H1 (cell line): ENCODE measurements around the gene MRPL50. TPM values are rescaled to one million over a fixed set of nuclear protein-coding genes. Genes with fewer than 3 reads are reported as not detected.

Experiments used
- CTCF ChIA-PET: fragments of 300-600 bp; sonication (Branson Sonifier 250); formaldehyde crosslinking; loops from one replicate; lab custom pipeline; 2021; ENCODE audit not compliant: partially characterized antibody; lab: Charles Lee
- POLR2A ChIA-PET: fragments of 300-600 bp; sonication (Branson Sonifier 250); formaldehyde crosslinking; loops from one replicate; lab custom pipeline; 2021; ENCODE audit warnings: inconsistent platforms; ENCODE audit not compliant: partially characterized antibody; lab: Charles Lee
- DNase-seq, 2 experiments: peaks; one replicate each; pipeline versions ENCODE4 v3.0.0 to v3.0.0-alpha.2; 2010 to 2022; ENCODE audit warnings: low spot score in 2 of 2, low read depth in 1 of 2, mixed read lengths in 1 of 2
- FAIRE-seq: peaks from 2 replicates; lab custom pipeline; 2011; peaks lifted over from hg19 to GRCh38; lab: Jason Lieb, UNC
- H2AFZ ChIP-seq: 2 replicates; pipeline ENCODE4 v1.8.1; 2012; ENCODE audit warnings: low read length, inconsistent platforms
- H2AK5ac ChIP-seq: 2 replicates; pipeline ENCODE4 v1.6.1; 2013; ENCODE audit warnings: low read depth, low read length
- H2BK120ac ChIP-seq: replicated peaks from 2 replicates; pipeline ENCODE3; 2013; ENCODE audit warnings: low read depth, low read length, inconsistent platforms
- H2BK12ac ChIP-seq: 2 replicates; pipeline ENCODE4 v1.6.1; 2013; ENCODE audit warnings: low read depth, low read length
- H2BK15ac ChIP-seq: 2 replicates; pipeline ENCODE4 v1.6.1; 2013; ENCODE audit warnings: low read length
- H2BK20ac ChIP-seq: 2 replicates; pipeline ENCODE4 v1.6.1; 2013; ENCODE audit warnings: low read length
- H2BK5ac ChIP-seq: 2 replicates; pipeline ENCODE4 v1.6.1; 2013; ENCODE audit warnings: low read depth, low read length
- H3K14ac ChIP-seq: 2 replicates; pipeline ENCODE4 v1.6.1; 2013; ENCODE audit warnings: inconsistent platforms; ENCODE audit not compliant: insufficient read length
- H3K18ac ChIP-seq: 2 replicates; pipeline ENCODE4 v1.6.1; 2013; ENCODE audit warnings: low read length; ENCODE audit errors: extremely low read depth
- H3K23ac ChIP-seq: 2 replicates; pipeline ENCODE4 v1.6.1; 2013; ENCODE audit warnings: inconsistent platforms; ENCODE audit not compliant: insufficient read length
- H3K23me2 ChIP-seq: 2 replicates; pipeline ENCODE4 v1.6.1; 2013; ENCODE audit warnings: low read depth, low read length
- H3K27ac ChIP-seq: 2 replicates; pipeline ENCODE4 v1.6.1; 2011; ENCODE audit warnings: low read depth, low read length, inconsistent platforms
- H3K27me3 ChIP-seq, 4 experiments: replicated peaks in 1 of 4; 1 replicate in 1 of 4; 2 replicates in 3 of 4; pipeline versions ENCODE4 v1.6.1 to v1.8.1; 2011 to 2013; ENCODE audit warnings: low read length in 3 of 4, mild to moderate bottlenecking in 3 of 4, inconsistent platforms in 2 of 4, mixed read lengths in 2 of 4, moderate library complexity in 1 of 4; ENCODE audit not compliant: control insufficient read depth in 3 of 4, insufficient read depth in 3 of 4; ENCODE audit errors: extremely low read depth in 1 of 4
- H3K36me3 ChIP-seq, 4 experiments: 2 replicates each; pipeline versions ENCODE4 v1.6.1 to v1.8.1; 2011 to 2013; ENCODE audit warnings: mild to moderate bottlenecking in 4 of 4, low read length in 3 of 4, moderate library complexity in 2 of 4, control low read depth in 1 of 4, inconsistent platforms in 1 of 4; ENCODE audit not compliant: insufficient read depth in 4 of 4, control insufficient read depth in 2 of 4
- H3K4ac ChIP-seq: replicated peaks from 2 replicates; pipeline ENCODE3; 2013; ENCODE audit warnings: low read length, low read depth, mixed read lengths, inconsistent platforms; ENCODE audit not compliant: insufficient read length
- H3K4me1 ChIP-seq, 4 experiments: replicated peaks in 1 of 4; 1 replicate in 1 of 4; 2 replicates in 3 of 4; pipeline versions ENCODE4 v1.6.1 to v1.8.1; 2011 to 2013; ENCODE audit warnings: low read length in 3 of 4, inconsistent platforms in 2 of 4, mixed read lengths in 1 of 4; ENCODE audit not compliant: insufficient read depth in 4 of 4, control insufficient read depth in 3 of 4
- H3K4me2 ChIP-seq, 2 experiments: 2 replicates each; pipeline versions ENCODE4 v1.6.1 to v1.8.1; 2011 to 2013; ENCODE audit warnings: low read depth in 2 of 2, low read length in 2 of 2, control low read depth in 1 of 2, inconsistent platforms in 1 of 2, mild to moderate bottlenecking in 1 of 2; ENCODE audit not compliant: insufficient read depth in 1 of 2
- H3K4me3 ChIP-seq, 4 experiments: fragments of 200-600, 300-600 bp in 1 of 4; sonication (generic), shearing (Covaris generic), sonication (Bioruptor Twin) in 1 of 4; 2 replicates each; pipeline versions ENCODE4 v1.5.1 to v1.8.1; 2011 to 2016; ENCODE audit warnings: low read length in 4 of 4, low read depth in 3 of 4, control low read depth in 2 of 4, inconsistent platforms in 2 of 4, mild to moderate bottlenecking in 2 of 4, mixed read lengths in 1 of 4, moderate library complexity in 1 of 4; ENCODE audit not compliant: insufficient read depth in 2 of 4; ENCODE audit errors: extremely low read depth in 1 of 4
- H3K56ac ChIP-seq: replicated peaks from 2 replicates; pipeline ENCODE3; 2013; ENCODE audit warnings: low read depth, mild to moderate bottlenecking, mixed read lengths, low read length, inconsistent platforms; ENCODE audit not compliant: insufficient read length
- H3K79me1 ChIP-seq: 2 replicates; pipeline ENCODE4 v1.6.1; 2013; ENCODE audit warnings: low read depth, low read length, control low read depth
- H3K79me2 ChIP-seq, 2 experiments: 2 replicates each; pipeline versions ENCODE4 v1.6.1 to v1.8.1; 2012 to 2013; ENCODE audit warnings: low read length in 2 of 2, mild to moderate bottlenecking in 2 of 2, inconsistent platforms in 1 of 2; ENCODE audit not compliant: insufficient read depth in 2 of 2, control insufficient read depth in 1 of 2
- H3K9ac ChIP-seq, 4 experiments: replicated peaks in 1 of 4; 1 replicate in 1 of 4; 2 replicates in 3 of 4; pipeline versions ENCODE4 v1.6.1 to v1.8.1; 2011 to 2013; ENCODE audit warnings: low read depth in 3 of 4, low read length in 3 of 4, control low read depth in 2 of 4, mild to moderate bottlenecking in 2 of 4, moderate library complexity in 2 of 4, inconsistent platforms in 1 of 4; ENCODE audit errors: extremely low read depth in 1 of 4
- H3K9me3 ChIP-seq, 2 experiments: 2 replicates each; pipeline versions ENCODE4 v1.6.1 to v1.8.1; 2012 to 2013; ENCODE audit warnings: mild to moderate bottlenecking in 2 of 2, moderate library complexity in 2 of 2, control low read depth in 1 of 2, inconsistent platforms in 1 of 2, low read depth in 1 of 2, low read length in 1 of 2, mixed read lengths in 1 of 2; ENCODE audit not compliant: insufficient read depth in 2 of 2
- H4K20me1 ChIP-seq, 2 experiments: replicated peaks in 1 of 2; 2 replicates each; pipeline versions ENCODE3 to v1.8.1; 2011 to 2013; ENCODE audit warnings: inconsistent platforms in 2 of 2, low read length in 2 of 2, mild to moderate bottlenecking in 1 of 2; ENCODE audit not compliant: insufficient read depth in 2 of 2, control insufficient read depth in 1 of 2
- H4K5ac ChIP-seq: 2 replicates; pipeline ENCODE4 v1.6.1; 2013; ENCODE audit warnings: low read length, low read depth, mixed read lengths, inconsistent platforms; ENCODE audit not compliant: insufficient read length
- H4K8ac ChIP-seq: 2 replicates; pipeline ENCODE4 v1.8.0; 2013; ENCODE audit warnings: mild to moderate bottlenecking, moderate library complexity, low read length, inconsistent platforms; ENCODE audit not compliant: insufficient read depth; ENCODE audit errors: extremely low read depth
- H4K91ac ChIP-seq: replicated peaks from 2 replicates; pipeline ENCODE3; 2013; ENCODE audit warnings: low read length, mixed read lengths, inconsistent platforms; ENCODE audit not compliant: insufficient read length
- JUND ChIP-seq: IDR thresholded peaks from 2 replicates; pipeline ENCODE4 v1.6.1; 2011; ENCODE audit warnings: mild to moderate bottlenecking, improper control_type of control experiment, low read length
- WGBS, 2 experiments: shearing (Covaris generic) in 1 of 2; methylation state at CpG; one replicate each; pipeline versions ENCODE4 v1.1.6 to v1.1.7; 2013 to 2015; ENCODE audit warnings: low lambda C conversion rate in 2 of 2, mixed read lengths in 2 of 2, inconsistent platforms in 1 of 2, low coverage in 1 of 2, missing lambda C conversion rate in 1 of 2; ENCODE audit not compliant: insufficient replicate concordance in 2 of 2, insufficient coverage in 1 of 2, insufficient read length in 1 of 2; ENCODE audit errors: extremely low coverage in 1 of 2, missing lambda C conversion rate in 1 of 2; 5-methylcytosine and 5-hydroxymethylcytosine counted together
- polyA plus RNA-seq, 7 experiments: library from polyadenylated mRNA; depleted of rRNA in 3 of 7; stranded (reverse) in 5 of 7; unstranded in 2 of 7; fragments of >200 nt in 5 of 7; fragments of 200-250 nt in 2 of 7; gene quantifications; 1 replicate in 5 of 7; 2 replicates in 1 of 7; 4 replicates in 1 of 7; pipeline versions ENCODE4 v1.2.1 to v1.2.3, GENCODE V29; 2011 to 2013; ENCODE audit warnings: missing spikeins in 2 of 7, mixed read lengths in 2 of 7
- total RNA-seq: library from RNA; stranded (reverse); fragmentation: NEBNext Ultra II Directional; extraction: Animal tissue kit (Norgen Biotek cat#: 25700); gene quantifications from 2 replicates; pipeline ENCODE4 v1.2.1, GENCODE V29; 2021
- TF ChIP-seq, protein P1 (sequence below): IDR thresholded peaks from 2 replicates; pipeline ENCODE4 v1.6.1; 2012; ENCODE audit warnings: low read length, inconsistent platforms

MRPL50 gene
- total and polyA plus RNA-seq, 2 of the 8 experiments (the other 6 are each of a cell fraction or from before 2014, with no cell fraction given) = 17.8 to 25.1 TPM

DNA sequence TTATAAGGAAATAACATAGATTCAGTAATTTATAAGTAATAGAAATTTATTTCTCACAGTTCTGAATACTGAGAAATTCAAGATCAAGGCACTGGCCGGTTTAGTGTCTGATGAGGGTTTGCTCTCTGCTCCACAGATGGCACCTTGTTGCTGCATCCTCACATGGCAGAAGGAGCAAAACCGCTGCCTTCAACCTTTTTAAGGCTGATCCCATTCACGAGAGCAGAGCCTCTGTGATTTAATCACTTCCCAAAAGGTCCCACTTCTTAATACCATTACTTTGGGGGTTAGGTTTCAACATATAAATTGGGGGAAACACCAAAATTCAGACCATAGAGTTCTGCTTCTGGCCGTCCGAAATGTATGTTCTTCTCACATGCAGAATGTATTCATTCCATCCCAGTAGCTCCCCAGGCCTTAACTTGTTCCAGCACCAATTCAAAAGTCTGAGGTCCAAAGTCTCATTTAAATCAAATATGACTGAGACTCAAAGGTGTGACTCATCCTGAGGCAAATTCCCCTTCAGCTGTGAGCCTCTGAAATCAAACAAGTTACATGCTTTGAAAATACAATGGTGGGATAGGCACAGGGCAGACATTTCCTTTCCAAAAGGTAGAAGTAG, 44.2 kb downstream of the MRPL50 start:
- no peak overlapping the region for H2BK20ac ChIP-seq
- H2BK15ac ChIP-seq = no peak overlapping the region
- H3K4ac ChIP-seq = no peak overlapping the region
- H2BK12ac ChIP-seq = no peak overlapping the region
- WGBS, 2 experiments = 76% methylated on average over 5 of the region's 5 CpGs; no CpG with 5 or more reads in 1 of the 2 experiments
- H4K91ac ChIP-seq = no peak overlapping the region
- no peaks in the 10 kb centered on the region for H3K27me3 ChIP-seq
- ChIA-PET POLR2A (no interaction called here), CTCF (no interaction called here)
- no peak overlapping the region for H4K8ac ChIP-seq
- no peaks in the 10 kb centered on the region for H3K9me3 ChIP-seq
- H3K9ac ChIP-seq = no peak overlapping the region
- no peak for DNase-seq
- H3K4me2 ChIP-seq = no peak overlapping the region
- no peaks in the 10 kb centered on the region for H3K36me3 ChIP-seq
- H4K20me1 ChIP-seq = no peaks in the 10 kb centered on the region
- no peak overlapping the region for H2BK120ac ChIP-seq
- no peaks in the 10 kb centered on the region for H3K23me2 ChIP-seq
- no peak overlapping the region for H2AFZ ChIP-seq
- no peak overlapping the region for H2BK5ac ChIP-seq
- H3K14ac ChIP-seq = no peak overlapping the region
- no peak overlapping the region for H3K18ac ChIP-seq
- no peaks in the 10 kb centered on the region for H3K79me2 ChIP-seq
- no peaks in the 10 kb centered on the region for H3K4me1 ChIP-seq
- H3K4me3 ChIP-seq = no peak overlapping the region
- no peak overlapping the region for H3K23ac ChIP-seq
- no peak for TF ChIP-seq JUND
- TF ChIP-seq, protein P1, sequence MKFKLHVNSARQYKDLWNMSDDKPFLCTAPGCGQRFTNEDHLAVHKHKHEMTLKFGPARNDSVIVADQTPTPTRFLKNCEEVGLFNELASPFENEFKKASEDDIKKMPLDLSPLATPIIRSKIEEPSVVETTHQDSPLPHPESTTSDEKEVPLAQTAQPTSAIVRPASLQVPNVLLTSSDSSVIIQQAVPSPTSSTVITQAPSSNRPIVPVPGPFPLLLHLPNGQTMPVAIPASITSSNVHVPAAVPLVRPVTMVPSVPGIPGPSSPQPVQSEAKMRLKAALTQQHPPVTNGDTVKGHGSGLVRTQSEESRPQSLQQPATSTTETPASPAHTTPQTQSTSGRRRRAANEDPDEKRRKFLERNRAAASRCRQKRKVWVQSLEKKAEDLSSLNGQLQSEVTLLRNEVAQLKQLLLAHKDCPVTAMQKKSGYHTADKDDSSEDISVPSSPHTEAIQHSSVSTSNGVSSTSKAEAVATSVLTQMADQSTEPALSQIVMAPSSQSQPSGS = no peak
- TF ChIP-seq, all 59 proteins: peak for 0
- Histone ChIP-seq H3K27ac (no peak overlapping the region), H4K5ac (no peak overlapping the region), H2AK5ac (no peak overlapping the region), H3K56ac (no peak overlapping the region), H3K79me1 (no peaks in the 10 kb centered on the region)
- FAIRE-seq = no peak
